H1 (cell line): Measurements from ENCODE around the gene PDE3A. TPM values are rescaled to one million over a fixed set of nuclear protein-coding genes. Genes with fewer than 3 reads are reported as not detected.

Experiments
- CTCF ChIA-PET: fragments of 300-600 bp; sonication (Branson Sonifier 250); formaldehyde crosslinking; loops from one replicate; lab custom pipeline; 2021; ENCODE audit not compliant: partially characterized antibody; lab: Charles Lee
- POLR2A ChIA-PET: fragments of 300-600 bp; sonication (Branson Sonifier 250); formaldehyde crosslinking; loops from one replicate; lab custom pipeline; 2021; ENCODE audit warnings: inconsistent platforms; ENCODE audit not compliant: partially characterized antibody; lab: Charles Lee
- DNase-seq, 2 experiments: peaks; one replicate each; pipeline versions ENCODE4 v3.0.0 to v3.0.0-alpha.2; 2010 to 2022; ENCODE audit warnings: low spot score in 2 of 2, low read depth in 1 of 2, mixed read lengths in 1 of 2
- FAIRE-seq: peaks from 2 replicates; lab custom pipeline; 2011; peaks lifted over from hg19 to GRCh38; lab: Jason Lieb, UNC
- H2AFZ ChIP-seq: 2 replicates; pipeline ENCODE4 v1.8.1; 2012; ENCODE audit warnings: low read length, inconsistent platforms
- H2AK5ac ChIP-seq: 2 replicates; pipeline ENCODE4 v1.6.1; 2013; ENCODE audit warnings: low read depth, low read length
- H2BK120ac ChIP-seq: replicated peaks from 2 replicates; pipeline ENCODE3; 2013; ENCODE audit warnings: low read depth, low read length, inconsistent platforms
- H2BK12ac ChIP-seq: 2 replicates; pipeline ENCODE4 v1.6.1; 2013; ENCODE audit warnings: low read depth, low read length
- H2BK15ac ChIP-seq: 2 replicates; pipeline ENCODE4 v1.6.1; 2013; ENCODE audit warnings: low read length
- H2BK20ac ChIP-seq: 2 replicates; pipeline ENCODE4 v1.6.1; 2013; ENCODE audit warnings: low read length
- H2BK5ac ChIP-seq: 2 replicates; pipeline ENCODE4 v1.6.1; 2013; ENCODE audit warnings: low read depth, low read length
- H3K14ac ChIP-seq: 2 replicates; pipeline ENCODE4 v1.6.1; 2013; ENCODE audit warnings: inconsistent platforms; ENCODE audit not compliant: insufficient read length
- H3K18ac ChIP-seq: 2 replicates; pipeline ENCODE4 v1.6.1; 2013; ENCODE audit warnings: low read length; ENCODE audit errors: extremely low read depth
- H3K23ac ChIP-seq: 2 replicates; pipeline ENCODE4 v1.6.1; 2013; ENCODE audit warnings: inconsistent platforms; ENCODE audit not compliant: insufficient read length
- H3K23me2 ChIP-seq: 2 replicates; pipeline ENCODE4 v1.6.1; 2013; ENCODE audit warnings: low read depth, low read length
- H3K27ac ChIP-seq: 2 replicates; pipeline ENCODE4 v1.6.1; 2011; ENCODE audit warnings: low read depth, low read length, inconsistent platforms
- H3K27me3 ChIP-seq, 4 experiments: replicated peaks in 1 of 4; 1 replicate in 1 of 4; 2 replicates in 3 of 4; pipeline versions ENCODE4 v1.6.1 to v1.8.1; 2011 to 2013; ENCODE audit warnings: low read length in 3 of 4, mild to moderate bottlenecking in 3 of 4, inconsistent platforms in 2 of 4, mixed read lengths in 2 of 4, moderate library complexity in 1 of 4; ENCODE audit not compliant: control insufficient read depth in 3 of 4, insufficient read depth in 3 of 4; ENCODE audit errors: extremely low read depth in 1 of 4
- H3K36me3 ChIP-seq, 4 experiments: 2 replicates each; pipeline versions ENCODE4 v1.6.1 to v1.8.1; 2011 to 2013; ENCODE audit warnings: mild to moderate bottlenecking in 4 of 4, low read length in 3 of 4, moderate library complexity in 2 of 4, control low read depth in 1 of 4, inconsistent platforms in 1 of 4; ENCODE audit not compliant: insufficient read depth in 4 of 4, control insufficient read depth in 2 of 4
- H3K4ac ChIP-seq: replicated peaks from 2 replicates; pipeline ENCODE3; 2013; ENCODE audit warnings: low read length, low read depth, mixed read lengths, inconsistent platforms; ENCODE audit not compliant: insufficient read length
- H3K4me1 ChIP-seq, 4 experiments: replicated peaks in 1 of 4; 1 replicate in 1 of 4; 2 replicates in 3 of 4; pipeline versions ENCODE4 v1.6.1 to v1.8.1; 2011 to 2013; ENCODE audit warnings: low read length in 3 of 4, inconsistent platforms in 2 of 4, mixed read lengths in 1 of 4; ENCODE audit not compliant: insufficient read depth in 4 of 4, control insufficient read depth in 3 of 4
- H3K4me2 ChIP-seq, 2 experiments: 2 replicates each; pipeline versions ENCODE4 v1.6.1 to v1.8.1; 2011 to 2013; ENCODE audit warnings: low read depth in 2 of 2, low read length in 2 of 2, control low read depth in 1 of 2, inconsistent platforms in 1 of 2, mild to moderate bottlenecking in 1 of 2; ENCODE audit not compliant: insufficient read depth in 1 of 2
- H3K4me3 ChIP-seq, 4 experiments: fragments of 200-600, 300-600 bp in 1 of 4; sonication (generic), shearing (Covaris generic), sonication (Bioruptor Twin) in 1 of 4; 2 replicates each; pipeline versions ENCODE4 v1.5.1 to v1.8.1; 2011 to 2016; ENCODE audit warnings: low read length in 4 of 4, low read depth in 3 of 4, control low read depth in 2 of 4, inconsistent platforms in 2 of 4, mild to moderate bottlenecking in 2 of 4, mixed read lengths in 1 of 4, moderate library complexity in 1 of 4; ENCODE audit not compliant: insufficient read depth in 2 of 4; ENCODE audit errors: extremely low read depth in 1 of 4
- H3K56ac ChIP-seq: replicated peaks from 2 replicates; pipeline ENCODE3; 2013; ENCODE audit warnings: low read depth, mild to moderate bottlenecking, mixed read lengths, low read length, inconsistent platforms; ENCODE audit not compliant: insufficient read length
- H3K79me1 ChIP-seq: 2 replicates; pipeline ENCODE4 v1.6.1; 2013; ENCODE audit warnings: low read depth, low read length, control low read depth
- H3K79me2 ChIP-seq, 2 experiments: 2 replicates each; pipeline versions ENCODE4 v1.6.1 to v1.8.1; 2012 to 2013; ENCODE audit warnings: low read length in 2 of 2, mild to moderate bottlenecking in 2 of 2, inconsistent platforms in 1 of 2; ENCODE audit not compliant: insufficient read depth in 2 of 2, control insufficient read depth in 1 of 2
- H3K9ac ChIP-seq, 4 experiments: replicated peaks in 1 of 4; 1 replicate in 1 of 4; 2 replicates in 3 of 4; pipeline versions ENCODE4 v1.6.1 to v1.8.1; 2011 to 2013; ENCODE audit warnings: low read depth in 3 of 4, low read length in 3 of 4, control low read depth in 2 of 4, mild to moderate bottlenecking in 2 of 4, moderate library complexity in 2 of 4, inconsistent platforms in 1 of 4; ENCODE audit errors: extremely low read depth in 1 of 4
- H3K9me3 ChIP-seq, 2 experiments: 2 replicates each; pipeline versions ENCODE4 v1.6.1 to v1.8.1; 2012 to 2013; ENCODE audit warnings: mild to moderate bottlenecking in 2 of 2, moderate library complexity in 2 of 2, control low read depth in 1 of 2, inconsistent platforms in 1 of 2, low read depth in 1 of 2, low read length in 1 of 2, mixed read lengths in 1 of 2; ENCODE audit not compliant: insufficient read depth in 2 of 2
- H4K20me1 ChIP-seq, 2 experiments: replicated peaks in 1 of 2; 2 replicates each; pipeline versions ENCODE3 to v1.8.1; 2011 to 2013; ENCODE audit warnings: inconsistent platforms in 2 of 2, low read length in 2 of 2, mild to moderate bottlenecking in 1 of 2; ENCODE audit not compliant: insufficient read depth in 2 of 2, control insufficient read depth in 1 of 2
- H4K5ac ChIP-seq: 2 replicates; pipeline ENCODE4 v1.6.1; 2013; ENCODE audit warnings: low read length, low read depth, mixed read lengths, inconsistent platforms; ENCODE audit not compliant: insufficient read length
- H4K8ac ChIP-seq: 2 replicates; pipeline ENCODE4 v1.8.0; 2013; ENCODE audit warnings: mild to moderate bottlenecking, moderate library complexity, low read length, inconsistent platforms; ENCODE audit not compliant: insufficient read depth; ENCODE audit errors: extremely low read depth
- H4K91ac ChIP-seq: replicated peaks from 2 replicates; pipeline ENCODE3; 2013; ENCODE audit warnings: low read length, mixed read lengths, inconsistent platforms; ENCODE audit not compliant: insufficient read length
- FOSL1 ChIP-seq: IDR thresholded peaks from 2 replicates; pipeline ENCODE4 v1.6.1; 2011; ENCODE audit warnings: mild to moderate bottlenecking, low read depth, low read length, moderate library complexity; ENCODE audit not compliant: insufficient read depth
- WGBS, 2 experiments: shearing (Covaris generic) in 1 of 2; methylation state at CpG; one replicate each; pipeline versions ENCODE4 v1.1.6 to v1.1.7; 2013 to 2015; ENCODE audit warnings: low lambda C conversion rate in 2 of 2, mixed read lengths in 2 of 2, inconsistent platforms in 1 of 2, low coverage in 1 of 2, missing lambda C conversion rate in 1 of 2; ENCODE audit not compliant: insufficient replicate concordance in 2 of 2, insufficient coverage in 1 of 2, insufficient read length in 1 of 2; ENCODE audit errors: extremely low coverage in 1 of 2, missing lambda C conversion rate in 1 of 2; 5-methylcytosine and 5-hydroxymethylcytosine counted together
- polyA plus RNA-seq, 7 experiments: library from polyadenylated mRNA; depleted of rRNA in 3 of 7; stranded (reverse) in 5 of 7; unstranded in 2 of 7; fragments of >200 nt in 5 of 7; fragments of 200-250 nt in 2 of 7; gene quantifications; 1 replicate in 5 of 7; 2 replicates in 1 of 7; 4 replicates in 1 of 7; pipeline versions ENCODE4 v1.2.1 to v1.2.3, GENCODE V29; 2011 to 2013; ENCODE audit warnings: missing spikeins in 2 of 7, mixed read lengths in 2 of 7
- total RNA-seq: library from RNA; stranded (reverse); fragmentation: NEBNext Ultra II Directional; extraction: Animal tissue kit (Norgen Biotek cat#: 25700); gene quantifications from 2 replicates; pipeline ENCODE4 v1.2.1, GENCODE V29; 2021

PDE3A gene
- total and polyA plus RNA-seq, 2 of the 8 experiments (the other 6 are each of a cell fraction or from before 2014, with no cell fraction given) = 1.4 to 3.4 TPM

GRCh38 chr12:20557096-20557495 is 188.8 kb downstream of the PDE3A start:
- H2BK120ac ChIP-seq = no peak overlapping the region
- no peak overlapping the region for H4K8ac ChIP-seq
- no peak overlapping the region for H3K23ac ChIP-seq
- no peaks in the 10 kb centered on the region for H4K20me1 ChIP-seq
- no peak overlapping the region for H3K14ac ChIP-seq
- ChIA-PET POLR2A (no interaction called here), CTCF (interaction anchor here (0.9 to 1.1 kb wide), 2 partner anchors 8 to 45 kb away, joined by 3 to 4 read pairs; no protein-coding TSS in a partner anchor)
- H4K5ac ChIP-seq = no peak overlapping the region
- no peaks in the 10 kb centered on the region for H3K79me1 ChIP-seq
- TF ChIP-seq FOSL1 = no peak
- H3K79me2 ChIP-seq = no peaks in the 10 kb centered on the region
- no peak overlapping the region for H3K4ac ChIP-seq
- H2AK5ac ChIP-seq = no peak overlapping the region
- no peaks in the 10 kb centered on the region for H3K36me3 ChIP-seq
- H3K27me3 ChIP-seq = no peaks in the 10 kb centered on the region
- 95% methylated on average over 1 of the region's 1 CpG; no CpG with 5 or more reads in 1 of the 2 experiments for WGBS, 2 experiments
- H2BK5ac ChIP-seq = no peak overlapping the region
- no peak overlapping the region for H2AFZ ChIP-seq
- no peak for FAIRE-seq
- no peak overlapping the region for H4K91ac ChIP-seq
- H3K4me1 ChIP-seq = no peaks in the 10 kb centered on the region
- H2BK20ac ChIP-seq = no peak overlapping the region
- H2BK15ac ChIP-seq = no peak overlapping the region
- H3K18ac ChIP-seq = no peak overlapping the region
- no peak overlapping the region for H3K56ac ChIP-seq
- H3K23me2 ChIP-seq = no peaks in the 10 kb centered on the region
- DNase-seq = no peak
- no peak overlapping the region for H3K27ac ChIP-seq
- H3K4me3 ChIP-seq = no peak overlapping the region
- no peak overlapping the region for H3K4me2 ChIP-seq
- H3K9me3 ChIP-seq = peaks cover 0 to 2% of the 10 kb centered on the region in 2 experiments; a peak in 1 of 4 replicates
- no peak overlapping the region for H3K9ac ChIP-seq
- no peak overlapping the region for H2BK12ac ChIP-seq
